ENCODE data around the gene RBX1. TPM values are rescaled to one million over a fixed set of nuclear protein-coding genes. Genes with fewer than 3 reads are reported as not detected.
"Not testable (repeated sequence)": the region's sequence is repeated elsewhere in the genome, so short reads cannot be mapped to it uniquely, and the experiment has no call there.

The RBX1 gene
- total RNA-seq, 1 experiment from 2014 or later: 62.3 TPM

- no peak for DNase-seq (ENCODE audit: low read depth)
Measured at GRCh38 chr22:40967111-40967760, 16.1 kb downstream of the RBX1 start.

- no peak for DNase-seq (ENCODE audit: low read depth)
Measured at GRCh38 chr22:40972587-40972986, 21.4 kb downstream of the RBX1 start.

- no peak for DNase-seq (ENCODE audit: low read depth)
Measured at GRCh38 chr22:40973144-40973543, 22.0 kb downstream of the RBX1 start.

- no peak for DNase-seq (ENCODE audit: low read depth)
Measured at GRCh38 chr22:40975366-40975765, 24.2 kb downstream of the RBX1 start.

- DNase-seq (ENCODE audit: low read depth): no peak
Measured at GRCh38 chr22:40976866-40977700, 25.9 kb downstream of the RBX1 start.

GRCh38 chr22:40979198-40979597, 28.0 kb downstream of the RBX1 start:
- DNase-seq (ENCODE audit: low read depth): no peak

- DNase-seq (ENCODE audit: low read depth): no peak
Measured at GRCh38 chr22:40979871-40980270, 28.7 kb downstream of the RBX1 start.

- DNase-seq (ENCODE audit: low read depth): no peak
Measured at GRCh38 chr22:40982482-40983385, 31.6 kb downstream of the RBX1 start.

GRCh38 chr22:40991298-40991697, 40.1 kb downstream of the RBX1 start:
- DNase-seq (ENCODE audit: low read depth): no peak

GRCh38 chr22:40995821-40996220, 44.6 kb downstream of the RBX1 start:
- DNase-seq (ENCODE audit: low read depth): no peak

GRCh38 chr22:40997520-40997919, 46.3 kb downstream of the RBX1 start:
- no peak for DNase-seq (ENCODE audit: low read depth)

- no peak for DNase-seq (ENCODE audit: low read depth)
Measured at GRCh38 chr22:41000040-41000565, 48.9 kb downstream of the RBX1 start.

- no peak for DNase-seq (ENCODE audit: low read depth)
Measured at GRCh38 chr22:41000941-41001721, 50.0 kb downstream of the RBX1 start.

- DNase-seq (ENCODE audit: low read depth): peak; percentile 57
Measured at GRCh38 chr22:41001722-41002122, 50.5 kb downstream of the RBX1 start.

- DNase-seq (ENCODE audit: low read depth): not testable (repeated sequence)
Measured at GRCh38 chr22:41002386-41002785, 51.2 kb downstream of the RBX1 start.

GRCh38 chr22:41003066-41003465, 51.9 kb downstream of the RBX1 start:
- DNase-seq (ENCODE audit: low read depth): no peak

- no peak for DNase-seq (ENCODE audit: low read depth)
Measured at GRCh38 chr22:41003976-41004375, 52.8 kb downstream of the RBX1 start.

- peak; percentile 47 for DNase-seq (ENCODE audit: low read depth)
Measured at GRCh38 chr22:41009222-41009948, 58.2 kb downstream of the RBX1 start.

GRCh38 chr22:41015003-41015402, 63.8 kb downstream of the RBX1 start:
- no peak for DNase-seq (ENCODE audit: low read depth)

- no peak for DNase-seq (ENCODE audit: low read depth)
Measured at GRCh38 chr22:41021061-41021612, 70.0 kb downstream of the RBX1 start.
